Cardiac fibroblast (primary cell): ENCODE measurements around the gene ZNF516.

Experiments
- DNase-seq, 2 donors: peaks; one replicate each; pipeline versions ENCODE4 v3.0.0 to v3.0.0-alpha.2; 2010; ENCODE audit warnings: low read depth in 2 of 2
- H3K4me3 ChIP-seq, 2 donors: replicated peaks in 1 of 2; 1 replicate in 1 of 2; 2 replicates in 1 of 2; pipeline ENCODE4 v1.5.1; 2011; ENCODE audit warnings: low read depth in 2 of 2, low read length in 2 of 2, mild to moderate bottlenecking in 2 of 2, moderate library complexity in 1 of 2
- TF ChIP-seq, protein P1 (sequence below): IDR thresholded peaks from one replicate; pipeline ENCODE4 v1.5.1; 2011; ENCODE audit warnings: low read depth, mild to moderate bottlenecking, low read length, inconsistent platforms

ZNF516 gene

GRCh38 chr18:76522122-76522503 is 27.1 kb upstream of the ZNF516 start:
- no peak overlapping the region for H3K4me3 ChIP-seq
- TF ChIP-seq, protein P1, sequence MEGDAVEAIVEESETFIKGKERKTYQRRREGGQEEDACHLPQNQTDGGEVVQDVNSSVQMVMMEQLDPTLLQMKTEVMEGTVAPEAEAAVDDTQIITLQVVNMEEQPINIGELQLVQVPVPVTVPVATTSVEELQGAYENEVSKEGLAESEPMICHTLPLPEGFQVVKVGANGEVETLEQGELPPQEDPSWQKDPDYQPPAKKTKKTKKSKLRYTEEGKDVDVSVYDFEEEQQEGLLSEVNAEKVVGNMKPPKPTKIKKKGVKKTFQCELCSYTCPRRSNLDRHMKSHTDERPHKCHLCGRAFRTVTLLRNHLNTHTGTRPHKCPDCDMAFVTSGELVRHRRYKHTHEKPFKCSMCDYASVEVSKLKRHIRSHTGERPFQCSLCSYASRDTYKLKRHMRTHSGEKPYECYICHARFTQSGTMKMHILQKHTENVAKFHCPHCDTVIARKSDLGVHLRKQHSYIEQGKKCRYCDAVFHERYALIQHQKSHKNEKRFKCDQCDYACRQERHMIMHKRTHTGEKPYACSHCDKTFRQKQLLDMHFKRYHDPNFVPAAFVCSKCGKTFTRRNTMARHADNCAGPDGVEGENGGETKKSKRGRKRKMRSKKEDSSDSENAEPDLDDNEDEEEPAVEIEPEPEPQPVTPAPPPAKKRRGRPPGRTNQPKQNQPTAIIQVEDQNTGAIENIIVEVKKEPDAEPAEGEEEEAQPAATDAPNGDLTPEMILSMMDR: no peak
- no peak for DNase-seq

GRCh38 chr18:76521417-76522121 is 26.5 kb upstream of the ZNF516 start:
- TF ChIP-seq, protein P1: no peak
- no peak overlapping the region for H3K4me3 ChIP-seq
- no peak for DNase-seq

- peak in 1 of 2 donors; percentile 35 for DNase-seq
- TF ChIP-seq, protein P1: no peak
- H3K4me3 ChIP-seq: peak overlapping the region; percentile 28 to 42
Measured at GRCh38 chr18:76518860-76519538, 24.0 kb upstream of the ZNF516 start.

GRCh38 chr18:76518123-76518859 is 23.2 kb upstream of the ZNF516 start:
- peak; percentile 43 to 47 for DNase-seq
- TF ChIP-seq, protein P1: peak; percentile 15
- peak overlapping the region; percentile 28 to 42 for H3K4me3 ChIP-seq

DNA sequence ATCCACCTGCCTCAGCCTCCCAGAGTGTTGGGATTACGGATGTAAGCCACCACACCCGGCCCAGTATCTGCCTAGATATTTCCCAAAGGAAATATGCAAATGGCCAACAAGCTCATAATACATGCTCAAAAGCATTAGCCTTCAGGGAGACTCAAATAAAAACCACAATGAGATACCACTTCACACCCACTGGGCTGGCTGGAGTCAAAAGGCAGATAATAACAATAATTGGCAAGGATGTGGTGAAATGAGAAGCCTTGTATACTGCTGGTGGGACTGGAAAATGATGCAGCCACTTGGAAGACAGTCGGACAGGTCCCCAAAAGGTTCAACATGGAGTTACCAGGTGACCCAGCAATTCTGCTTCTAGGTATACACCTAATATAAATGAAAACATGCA is 20.5 kb upstream of the ZNF516 start:
- H3K4me3 ChIP-seq: no peak overlapping the region
- no peak for DNase-seq
- TF ChIP-seq, protein P1: no peak

DNA sequence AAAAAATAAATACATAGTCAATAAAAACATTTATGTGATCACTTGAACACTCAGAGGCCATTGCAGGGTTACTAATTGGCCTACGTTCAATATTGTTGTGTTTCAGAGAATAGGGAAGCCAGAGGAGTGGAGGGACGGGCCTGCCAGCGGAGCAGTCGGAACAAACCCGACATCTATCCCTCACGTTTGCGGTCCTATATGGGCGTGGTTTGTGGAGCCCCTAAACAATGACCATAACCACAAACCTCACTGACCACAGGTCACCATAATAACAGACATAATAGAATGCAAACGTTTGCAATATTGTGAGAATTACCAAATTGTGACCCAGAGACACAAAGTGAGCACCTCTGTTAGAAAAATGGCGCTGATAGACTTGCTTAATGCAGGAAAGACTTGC is 19.5 kb upstream of the ZNF516 start:
- DNase-seq: no peak
- TF ChIP-seq, protein P1: no peak
- no peak overlapping the region for H3K4me3 ChIP-seq
